GM18517 (cell line): ENCODE results near the gene UNC119B.
"Not testable (repeated sequence)": the region's sequence is repeated elsewhere in the genome, so short reads cannot be mapped to it uniquely, and the experiment has no call there.

Source experiments
- ATAC-seq: cut with Tn5 transposase; IDR thresholded peaks from one replicate; pipeline ENCODE4 v1.9.1; 2021; ENCODE audit warnings: mild to moderate bottlenecking, moderate library complexity; ENCODE audit not compliant: unreplicated experiment

Gene UNC119B

DNA sequence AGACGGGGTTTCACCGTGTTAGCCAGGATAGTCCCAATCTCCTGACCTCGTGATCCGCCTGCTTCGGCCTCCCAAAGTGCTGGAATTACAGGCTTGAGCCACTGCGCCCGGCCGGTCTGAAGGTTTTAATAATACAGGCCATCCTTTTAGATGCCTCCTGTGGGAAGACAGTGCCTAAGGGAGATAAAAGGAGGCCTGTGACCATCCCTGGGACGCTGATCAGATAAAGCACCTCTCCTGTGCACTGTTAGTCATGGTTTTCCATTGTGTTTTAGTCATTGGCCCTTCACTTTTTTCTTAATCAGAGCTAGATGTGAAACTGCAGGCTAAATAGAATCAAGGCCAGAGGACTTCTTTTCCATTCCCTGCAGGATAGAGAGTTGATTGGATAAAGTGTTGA, 7.8 kb downstream of the UNC119B start:
- ATAC-seq: no peak

DNA sequence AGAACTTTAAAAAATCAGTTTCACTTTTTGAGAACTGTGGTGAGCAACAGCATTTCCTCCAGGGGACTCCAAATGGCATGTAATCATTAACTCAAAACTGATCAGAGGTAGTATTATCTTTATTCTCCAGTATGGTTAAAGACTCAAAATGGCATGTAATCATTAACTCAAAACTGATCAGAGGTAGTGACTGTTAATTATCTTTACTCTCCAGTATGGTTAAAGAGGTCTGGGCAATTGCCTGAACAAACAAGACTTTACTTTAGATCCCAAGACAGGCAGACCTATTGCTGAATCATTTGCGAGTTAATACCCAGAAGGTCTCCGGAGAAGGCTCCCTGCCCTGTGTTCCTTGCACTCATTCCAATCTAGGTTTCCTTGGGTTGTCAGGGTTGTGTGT, 8.8 kb downstream of the UNC119B start:
- ATAC-seq: no peak

DNA sequence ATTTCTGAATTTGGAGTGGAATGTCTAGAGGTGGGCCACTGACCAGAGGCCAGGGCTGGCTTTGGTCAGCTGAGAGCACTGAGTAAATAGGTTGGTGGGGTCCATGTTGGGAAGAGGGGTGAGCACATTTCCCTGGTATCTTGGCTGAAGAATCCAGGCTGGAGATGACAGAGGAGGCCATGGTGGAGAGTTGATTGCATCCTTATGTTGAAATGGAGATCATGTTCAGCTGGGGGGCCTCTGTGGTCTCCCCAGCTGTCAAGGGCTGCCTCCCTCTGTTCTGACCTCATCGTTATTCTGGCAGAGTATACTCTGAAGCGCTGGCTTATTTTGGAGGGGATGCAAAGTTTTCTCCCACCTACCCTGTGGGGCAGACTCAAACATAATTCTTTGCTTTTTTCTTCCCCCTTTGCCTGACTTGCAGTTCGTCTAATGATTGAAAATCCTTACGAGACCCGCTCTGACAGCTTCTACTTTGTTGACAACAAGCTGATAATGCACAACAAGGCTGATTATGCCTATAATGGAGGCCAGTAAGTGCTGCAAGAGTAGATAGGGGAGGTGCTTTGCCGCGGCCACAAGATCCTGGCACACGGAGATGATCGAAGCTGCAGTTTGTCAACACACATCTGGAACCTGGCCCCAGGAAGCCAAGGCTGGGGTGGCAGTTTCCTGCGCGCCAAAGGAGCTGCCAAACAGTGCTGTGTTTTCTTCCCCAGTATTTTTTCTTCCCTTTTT, 9.4 kb downstream of the UNC119B start:
- no peak for ATAC-seq

DNA sequence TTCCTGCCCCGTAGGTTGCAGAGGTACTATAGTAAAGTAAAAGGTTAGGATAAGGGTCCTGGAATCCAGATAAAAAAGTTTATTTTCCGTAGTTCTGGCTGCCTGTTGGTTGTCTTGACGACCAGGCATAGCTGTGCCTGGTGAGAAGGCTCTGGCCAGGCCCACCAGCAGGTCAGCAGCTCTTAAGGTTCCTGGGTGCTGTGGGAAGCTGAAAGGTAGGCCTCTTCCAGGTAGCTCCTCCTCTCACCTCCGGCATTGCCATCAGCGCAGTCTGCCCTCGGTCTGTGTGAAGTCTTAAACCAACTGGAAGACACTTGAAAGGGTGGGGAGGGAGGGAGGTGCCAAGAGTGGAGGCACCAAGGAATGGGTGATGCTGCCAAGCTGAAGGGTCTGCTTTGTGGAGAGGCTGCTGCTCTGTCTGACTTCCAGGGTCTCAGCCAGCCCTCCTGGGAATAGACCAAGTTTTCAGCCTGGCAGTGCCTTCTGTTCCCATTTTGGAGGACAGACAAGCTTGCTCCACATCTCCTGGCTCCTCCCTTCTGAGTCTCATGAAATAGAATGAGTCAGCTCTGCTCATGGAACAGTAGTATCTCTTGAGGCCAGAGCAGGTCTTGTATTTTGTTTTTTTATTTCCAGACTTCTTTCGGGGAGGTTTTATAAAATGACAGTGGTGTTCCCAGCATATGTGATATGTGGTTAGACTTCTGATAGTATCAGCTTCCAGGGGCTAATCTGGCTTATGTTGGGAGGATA, 10.2 kb downstream of the UNC119B start:
- ATAC-seq: no peak

DNA sequence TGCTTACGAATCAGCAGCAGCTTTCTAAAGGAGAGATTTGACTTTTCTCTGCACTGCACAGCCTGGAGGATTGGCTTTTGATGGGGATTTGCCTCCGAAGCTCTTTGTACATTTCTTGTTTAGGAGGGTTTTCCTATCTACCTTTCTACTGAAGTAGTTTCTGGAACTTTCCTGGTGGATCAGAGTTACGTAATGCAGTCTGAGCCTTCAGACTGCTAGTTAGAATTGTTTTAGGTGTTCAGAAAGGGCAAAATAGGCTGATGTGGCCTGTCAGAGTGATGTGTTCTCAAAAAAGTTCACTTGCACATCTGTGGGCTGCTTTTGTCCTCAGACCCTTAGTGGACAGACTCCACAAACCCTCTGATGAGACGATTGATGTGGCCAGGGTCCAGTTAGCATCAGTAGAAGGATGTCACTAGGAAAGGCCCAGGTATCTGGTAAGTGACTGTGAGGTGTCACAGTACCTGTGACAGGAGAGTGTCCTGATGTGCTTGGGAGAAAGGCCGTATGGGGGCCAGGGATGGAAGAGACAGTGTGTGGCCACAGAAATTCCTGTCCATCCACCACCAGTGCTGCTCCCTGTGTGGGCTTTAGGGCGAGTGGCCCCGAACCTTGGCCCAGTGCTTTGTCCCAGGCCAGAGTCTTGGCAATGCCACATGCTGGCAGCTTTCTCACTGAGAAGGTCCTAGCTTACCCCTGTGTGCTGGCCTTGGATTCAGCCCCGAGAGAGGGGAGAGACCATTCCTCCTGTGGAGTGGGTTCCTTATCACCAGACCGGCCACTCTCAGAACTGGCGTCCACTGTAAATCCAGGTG, 10.9 kb downstream of the UNC119B start:
- ATAC-seq: no peak

DNA sequence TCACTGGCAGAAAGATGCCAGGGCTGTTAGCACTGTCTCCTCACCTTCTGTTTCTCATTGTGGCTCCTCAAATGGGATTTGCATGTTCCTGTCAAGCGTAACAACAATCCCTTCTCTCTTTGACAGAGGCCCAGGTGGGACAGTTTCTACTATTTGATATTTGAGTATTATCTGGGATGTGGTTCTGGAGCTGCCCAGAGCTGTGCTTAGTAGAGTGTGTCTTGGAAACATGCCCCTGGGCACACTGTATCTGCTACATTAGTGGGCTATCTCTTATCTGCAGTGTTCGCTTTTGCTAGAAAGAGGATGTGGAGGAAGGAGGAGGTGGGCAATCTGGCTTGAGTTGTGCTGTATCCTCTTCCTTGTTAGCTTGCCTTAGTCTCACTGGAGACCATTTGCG, 11.6 kb downstream of the UNC119B start:
- ATAC-seq: no peak

DNA sequence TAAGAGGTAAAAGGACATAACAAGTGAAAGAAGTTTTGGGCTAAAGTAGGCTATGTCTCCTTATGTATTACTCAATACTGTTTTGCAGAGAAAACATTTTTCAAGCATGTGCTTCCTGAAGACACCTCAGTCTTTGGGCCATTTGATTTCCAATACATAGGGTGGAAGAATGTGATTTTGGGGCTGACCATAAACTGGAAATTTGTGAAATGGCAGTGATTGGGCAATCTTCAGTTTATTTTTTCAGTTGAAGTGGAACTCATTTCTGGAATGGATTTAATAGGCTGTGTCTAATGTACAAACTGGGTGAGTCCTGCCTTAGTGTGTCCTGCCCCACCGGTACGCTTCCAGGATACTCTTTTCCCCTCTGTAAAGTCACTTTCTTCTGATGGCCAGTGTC, 12.5 kb downstream of the UNC119B start:
- no peak for ATAC-seq

DNA sequence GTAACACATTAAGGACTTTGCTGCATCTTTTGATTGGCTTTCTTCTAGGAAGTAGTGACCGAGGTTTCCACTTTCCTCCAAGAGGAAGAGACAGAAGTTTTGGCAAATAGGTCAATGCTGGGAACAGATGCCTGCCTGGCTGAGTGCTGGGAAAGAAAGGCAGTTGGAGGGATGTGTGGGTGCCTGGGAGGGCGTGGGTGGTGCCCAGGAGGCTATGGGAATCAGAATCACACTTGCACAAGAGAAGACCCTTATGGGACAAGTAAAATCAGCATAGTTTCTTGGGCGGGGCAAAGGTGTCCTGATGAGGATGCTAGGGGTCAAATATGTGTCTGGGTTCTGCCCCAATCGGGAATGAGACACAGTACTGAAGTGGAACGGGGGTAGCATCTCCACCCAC, 14.5 kb downstream of the UNC119B start:
- ATAC-seq: no peak

DNA sequence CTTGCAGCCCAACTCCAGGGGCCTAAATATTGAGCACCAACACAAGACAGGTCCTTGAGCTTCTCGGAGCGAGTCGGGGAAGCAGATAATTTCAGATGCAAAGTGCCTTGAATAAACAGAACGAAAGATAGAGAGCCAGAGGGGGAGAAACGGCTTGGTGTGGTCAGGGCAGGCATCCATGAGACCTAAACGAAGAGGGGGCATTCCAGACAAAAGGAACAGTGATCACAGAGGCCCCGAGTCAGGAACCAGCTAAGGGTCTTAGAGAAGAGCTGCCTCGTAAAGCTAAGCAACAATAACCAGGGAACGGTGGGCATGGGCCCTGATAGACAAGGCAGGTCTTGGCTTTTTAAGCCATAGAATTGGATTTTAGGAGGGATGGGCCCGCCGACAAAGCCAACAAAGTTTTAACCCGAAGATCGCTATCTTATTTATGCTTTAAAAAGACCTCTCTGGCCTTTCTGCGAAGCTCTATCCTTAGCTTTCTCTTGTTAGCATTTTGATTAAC, 14.9 kb downstream of the UNC119B start:
- ATAC-seq: peak; percentile 12

DNA sequence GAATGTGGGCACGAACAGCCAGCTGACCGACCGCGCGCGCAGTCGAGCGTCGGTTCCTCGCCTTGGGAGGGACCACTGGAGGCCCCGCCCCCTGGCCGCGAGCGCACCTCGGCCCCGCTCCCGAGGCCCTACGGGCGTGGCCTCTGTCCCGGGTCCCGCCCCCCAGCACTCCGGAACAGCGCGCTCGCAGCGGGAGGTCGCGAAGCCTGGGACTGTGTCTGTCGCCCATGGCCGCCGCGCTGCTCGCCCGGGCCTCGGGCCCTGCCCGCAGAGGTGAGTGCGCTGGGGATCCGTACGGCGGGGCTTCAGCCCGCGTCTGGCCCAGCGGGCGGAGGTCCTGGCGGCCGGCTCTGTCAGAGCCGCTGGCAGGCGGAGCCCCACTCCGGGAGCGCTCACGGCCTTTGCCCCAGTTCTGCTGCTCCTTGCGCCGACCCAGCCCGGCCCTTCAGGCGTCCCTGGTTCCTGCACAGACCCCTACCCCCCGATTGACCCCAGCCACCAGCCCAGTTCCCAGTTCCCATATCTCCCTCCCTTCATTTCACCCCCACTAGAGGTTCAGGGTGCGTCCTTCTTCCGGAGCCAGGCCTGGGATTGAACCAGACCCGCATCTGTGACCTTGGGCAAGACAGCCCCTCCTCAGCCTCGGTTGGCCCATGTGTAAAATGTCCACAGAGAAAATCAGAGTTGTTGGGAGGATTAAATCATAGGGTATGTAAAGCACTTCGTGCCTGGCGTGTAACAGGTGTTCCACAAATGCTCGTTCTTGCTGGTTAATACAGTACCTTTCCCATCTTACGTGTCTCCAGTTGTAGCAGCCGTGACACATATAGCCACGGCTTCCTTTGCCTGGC, 15.6 kb downstream of the UNC119B start, which contains the start of gene ACADS:
Gene ACADS (plus strand): TSS at position 168 of the 851 bp plus-strand sequence. CDS start 60 bp downstream, at position 228.
- ATAC-seq: peak; percentile 91

DNA sequence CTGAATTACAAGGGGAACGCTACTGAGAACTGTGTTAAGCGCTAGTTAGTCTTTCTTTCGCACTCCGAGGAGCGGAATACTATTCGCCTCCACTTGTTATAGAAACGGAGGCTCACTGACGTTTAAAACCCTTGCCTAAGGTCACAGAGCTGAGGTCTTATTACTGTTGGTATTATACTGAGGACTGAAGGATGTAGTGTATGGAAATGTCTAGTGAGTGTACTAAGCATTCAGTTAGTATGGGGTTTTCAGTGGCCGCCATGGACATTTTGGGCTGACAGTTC, 16.2 kb downstream of the UNC119B start:
- ATAC-seq: no peak

DNA sequence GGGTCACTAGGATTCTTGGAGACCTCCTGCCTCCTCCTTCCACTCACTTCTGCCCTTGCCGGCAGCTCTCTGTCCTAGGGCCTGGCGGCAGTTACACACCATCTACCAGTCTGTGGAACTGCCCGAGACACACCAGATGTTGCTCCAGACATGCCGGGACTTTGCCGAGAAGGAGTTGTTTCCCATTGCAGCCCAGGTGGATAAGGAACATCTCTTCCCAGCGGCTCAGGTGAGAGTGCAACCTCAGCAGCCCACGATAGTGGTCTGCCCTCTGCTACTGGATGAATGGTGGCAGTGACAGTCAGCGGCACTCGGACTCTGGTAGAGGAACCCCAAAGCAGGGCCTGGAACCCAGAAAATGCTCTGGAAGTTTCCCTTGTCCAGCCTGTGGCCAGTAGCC, 16.7 kb downstream of the UNC119B start:
- ATAC-seq: no peak

DNA sequence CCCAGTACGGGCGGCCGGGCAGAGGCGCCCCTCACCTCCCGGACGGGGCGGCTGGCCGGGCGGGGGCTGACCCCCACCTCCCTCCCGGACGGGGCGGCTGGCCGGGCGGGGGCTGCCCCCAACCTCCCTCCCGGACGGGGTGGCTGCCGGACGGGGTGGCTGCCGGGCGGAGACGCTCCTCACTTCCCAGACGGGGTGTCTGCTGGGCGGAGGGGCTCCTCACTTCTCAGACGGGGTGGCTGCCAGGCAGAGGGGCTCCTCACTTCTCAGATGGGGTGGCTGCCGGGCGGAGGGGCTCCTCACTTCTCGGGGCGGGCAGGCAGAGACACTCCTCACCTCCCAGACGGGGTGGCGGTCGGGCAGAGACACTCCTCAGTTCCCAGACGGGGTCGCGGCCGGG, 21.9 kb downstream of the UNC119B start:
- not testable (repeated sequence) for ATAC-seq

DNA sequence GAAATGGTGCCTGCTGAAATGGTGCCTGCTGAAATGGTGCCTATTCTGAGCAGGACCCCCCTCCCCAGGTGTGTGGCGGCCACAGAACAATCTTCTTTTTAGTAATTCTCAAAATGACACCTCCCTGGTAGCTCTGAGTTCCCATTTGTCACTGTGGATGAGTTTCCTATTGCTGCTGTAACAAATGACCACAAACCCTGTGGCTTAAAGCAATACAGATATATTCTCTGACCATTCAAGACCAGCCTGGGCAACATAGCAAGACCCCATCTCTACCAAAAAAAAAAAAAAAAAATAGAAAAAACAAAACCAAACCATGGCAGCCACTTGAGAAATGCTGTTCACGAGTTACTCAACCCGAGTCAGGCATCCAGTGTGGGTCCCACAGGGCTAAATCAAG, 23.3 kb downstream of the UNC119B start:
- ATAC-seq: no peak

DNA sequence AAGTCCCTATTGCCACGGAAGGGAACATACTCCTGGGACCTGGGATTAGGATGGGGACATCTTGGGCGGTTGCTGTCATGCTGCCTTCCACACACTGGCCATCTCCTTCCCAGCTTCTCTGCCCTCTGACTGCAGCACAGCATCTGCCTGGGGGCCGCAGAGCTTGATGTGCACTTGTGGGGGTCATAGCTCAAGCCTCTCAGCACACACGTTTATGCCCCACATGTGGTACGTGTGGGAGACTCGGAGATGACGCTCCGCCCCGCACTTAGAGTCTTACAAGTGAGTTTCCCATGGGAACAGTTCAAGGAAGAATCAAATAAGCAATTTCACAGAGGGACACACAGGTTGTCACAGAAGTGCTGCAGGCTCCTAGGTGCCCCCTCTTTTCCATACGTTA, 24.0 kb downstream of the UNC119B start:
- no peak for ATAC-seq

DNA sequence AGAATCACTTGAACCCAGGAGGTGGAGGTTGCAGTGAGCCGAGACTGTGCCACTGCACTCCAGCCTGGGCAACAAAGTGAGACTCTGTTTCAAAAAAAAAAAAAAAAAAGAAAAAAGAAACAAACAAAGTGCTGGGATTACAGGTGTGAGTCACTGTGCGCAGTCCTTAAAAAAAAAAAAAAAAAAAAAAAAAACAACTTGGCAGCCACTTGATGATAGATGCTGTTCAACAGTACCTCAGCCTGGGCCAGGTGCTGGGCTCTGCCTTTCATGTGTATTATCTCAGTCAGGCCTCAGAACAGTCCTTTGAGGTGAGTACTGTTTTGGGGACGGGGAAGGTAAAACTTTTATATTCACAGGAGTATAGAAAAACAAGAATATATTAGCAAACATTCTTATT, 24.9 kb downstream of the UNC119B start:
- no peak for ATAC-seq

DNA sequence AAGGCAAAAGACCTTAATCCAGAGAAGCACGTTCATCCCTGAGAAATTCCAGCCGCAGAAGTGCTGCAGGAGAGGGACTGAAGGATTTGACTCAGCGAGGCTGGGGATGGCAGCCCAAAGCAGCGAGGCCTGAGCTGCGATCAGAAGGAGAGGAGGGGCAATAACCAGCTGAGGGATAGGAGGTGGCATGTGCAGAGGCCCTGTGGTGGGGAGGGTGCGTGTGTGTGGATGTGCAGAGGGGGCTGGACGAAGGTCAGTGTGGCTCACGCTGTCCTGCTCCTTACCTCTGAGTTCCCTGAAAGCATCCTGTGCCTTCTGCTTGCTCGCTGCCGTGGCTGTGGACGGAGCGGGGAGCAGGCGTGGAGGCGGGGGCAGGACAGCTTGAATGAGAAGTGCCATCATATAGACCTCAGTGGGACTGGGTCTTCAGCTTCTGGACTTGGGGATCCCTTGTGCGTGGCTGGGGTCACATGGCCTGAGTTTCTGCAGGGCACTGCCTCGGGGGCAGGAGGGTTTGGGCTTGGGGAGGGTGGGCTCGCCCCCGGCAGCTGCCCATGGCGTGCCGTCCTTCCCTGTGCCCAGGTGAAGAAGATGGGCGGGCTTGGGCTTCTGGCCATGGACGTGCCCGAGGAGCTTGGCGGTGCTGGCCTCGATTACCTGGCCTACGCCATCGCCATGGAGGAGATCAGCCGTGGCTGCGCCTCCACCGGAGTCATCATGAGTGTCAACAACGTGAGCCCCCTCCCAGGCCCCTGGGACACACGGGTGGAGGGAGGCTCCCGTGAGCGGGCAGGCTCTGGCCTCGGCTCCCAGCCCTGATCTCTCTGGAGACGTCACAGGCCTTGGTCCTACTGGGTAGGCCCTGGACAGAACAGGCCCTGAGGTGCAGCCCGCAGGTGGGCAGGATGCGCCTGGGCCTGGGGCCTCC, 26.4 kb downstream of the UNC119B start:
- no peak for ATAC-seq

DNA sequence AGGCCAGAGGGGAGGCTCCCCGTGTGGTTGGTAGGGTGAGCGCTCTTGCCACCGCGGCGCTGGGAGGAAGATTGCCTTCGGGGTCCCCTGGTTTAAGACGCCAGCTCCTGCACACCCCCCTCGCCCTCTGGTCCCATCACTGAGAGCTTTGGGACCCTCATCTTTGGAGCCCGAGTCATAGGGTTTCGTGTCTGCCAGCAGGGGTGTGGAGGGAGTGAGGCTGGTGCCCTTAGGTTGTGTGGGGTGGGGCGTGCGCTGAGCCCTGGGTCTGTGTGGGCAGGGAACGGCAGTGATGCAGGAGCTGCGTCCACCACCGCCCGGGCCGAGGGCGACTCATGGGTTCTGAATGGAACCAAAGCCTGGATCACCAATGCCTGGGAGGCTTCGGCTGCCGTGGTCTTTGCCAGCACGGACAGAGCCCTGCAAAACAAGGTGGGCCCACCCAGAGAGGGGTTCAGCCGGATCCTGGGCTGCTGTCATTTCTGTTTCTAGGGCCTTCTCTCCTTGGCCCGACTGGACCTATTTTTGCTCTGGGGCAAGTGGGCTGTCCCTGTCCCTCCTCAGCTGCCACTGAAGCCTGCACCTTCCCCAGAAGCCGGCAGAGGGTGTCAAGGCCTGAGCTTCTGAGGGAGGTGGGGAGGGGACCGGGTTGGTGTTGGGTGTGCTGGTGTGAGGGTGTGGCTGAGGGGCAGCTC, 27.4 kb downstream of the UNC119B start:
- no peak for ATAC-seq
